Measurements from ENCODE around the gene ACOX3. TPM values are rescaled to one million over a fixed set of nuclear protein-coding genes. Genes with fewer than 3 reads are reported as not detected.

The ACOX3 gene
- polyA plus RNA-seq, 3 donors: 12.7 to 14.6 (median 13.7) TPM

GRCh38 chr4:8470451-8471024 is 30.0 kb upstream of the ACOX3 start:
- WGBS, 3 donors: 95 to 96% (median 96%) methylated on average over 14 of the region's 14 CpGs
- H3K27ac ChIP-seq (ENCODE audit: low read depth, low read length): no peak overlapping the region

GRCh38 chr4:8469550-8469949 is 29.0 kb upstream of the ACOX3 start:
- H3K27ac ChIP-seq (ENCODE audit: low read depth, low read length): no peak overlapping the region
- WGBS, 3 donors: 90 to 96% (median 95%) methylated on average over 12 to 14 of the region's 14 CpGs

GRCh38 chr4:8468746-8469535 is 28.4 kb upstream of the ACOX3 start:
- WGBS, 3 donors: 50 to 53% (median 51%) methylated on average over 21 of the region's 21 CpGs

GRCh38 chr4:8467016-8467415 is 26.5 kb upstream of the ACOX3 start:
- no peak overlapping the region for H3K27ac ChIP-seq (ENCODE audit: low read depth, low read length)
- 96 to 97% (median 97%) methylated on average over 18 of the region's 18 CpGs for WGBS, 3 donors

More at GRCh38 chr4:8468746-8469535, 28.4 kb upstream of the ACOX3 start:
- H3K27ac ChIP-seq (ENCODE audit: low read depth, low read length): no peak overlapping the region

GRCh38 chr4:8465615-8466611 is 25.4 kb upstream of the ACOX3 start:
- H3K27ac ChIP-seq (ENCODE audit: low read depth, low read length): no peak overlapping the region
- 84 to 90% (median 89%) methylated on average over 30 to 31 of the region's 31 CpGs for WGBS, 3 donors

GRCh38 chr4:8464381-8464780 is 23.9 kb upstream of the ACOX3 start:
- H3K27ac ChIP-seq (ENCODE audit: low read depth, low read length): no peak overlapping the region
- 81 to 93% (median 90%) methylated on average over 14 of the region's 14 CpGs for WGBS, 3 donors

- WGBS, 3 donors: 89 to 97% (median 96%) methylated on average over 9 of the region's 9 CpGs
- H3K27ac ChIP-seq (ENCODE audit: low read depth, low read length): no peak overlapping the region
Observed at GRCh38 chr4:8463811-8464210, 23.3 kb upstream of the ACOX3 start.

- no peak overlapping the region for H3K27ac ChIP-seq (ENCODE audit: low read depth, low read length)
- WGBS, 3 donors: 89 to 92% (median 90%) methylated on average over 6 of the region's 6 CpGs
Observed at GRCh38 chr4:8461616-8462015, 21.1 kb upstream of the ACOX3 start.

GRCh38 chr4:8461086-8461485 is 20.6 kb upstream of the ACOX3 start:
- 96% methylated on average over 6 of the region's 6 CpGs for WGBS, 3 donors
- no peak overlapping the region for H3K27ac ChIP-seq (ENCODE audit: low read depth, low read length)

GRCh38 chr4:8459867-8460445 is 19.4 kb upstream of the ACOX3 start:
- WGBS, 3 donors: 88 to 89% (median 89%) methylated on average over 8 of the region's 8 CpGs
- H3K27ac ChIP-seq (ENCODE audit: low read depth, low read length): no peak overlapping the region

- WGBS, 3 donors: 81 to 83% (median 82%) methylated on average over 9 of the region's 9 CpGs
- H3K27ac ChIP-seq (ENCODE audit: low read depth, low read length): no peak overlapping the region
Observed at GRCh38 chr4:8457646-8458252, 17.2 kb upstream of the ACOX3 start.

GRCh38 chr4:8453957-8454356 is 13.4 kb upstream of the ACOX3 start:
- 54 to 96% (median 92%) methylated on average over 3 of the region's 3 CpGs for WGBS, 3 donors
- no peak overlapping the region for H3K27ac ChIP-seq (ENCODE audit: low read depth, low read length)

- no peak overlapping the region for H3K27ac ChIP-seq (ENCODE audit: low read depth, low read length)
- 85 to 92% (median 88%) methylated on average over 11 of the region's 11 CpGs for WGBS, 3 donors
Observed at GRCh38 chr4:8451440-8452182, 11.1 kb upstream of the ACOX3 start.

- WGBS, 3 donors: 72 to 77% (median 73%) methylated on average over 3 of the region's 3 CpGs
- H3K27ac ChIP-seq (ENCODE audit: low read depth, low read length): no peak overlapping the region
Observed at GRCh38 chr4:8446122-8446521, 5.6 kb upstream of the ACOX3 start.

- 80 to 85% (median 81%) methylated on average over 6 of the region's 6 CpGs for WGBS, 3 donors
Observed at GRCh38 chr4:8443801-8444200, 3.3 kb upstream of the ACOX3 start.

GRCh38 chr4:8442596-8443358 is 2.3 kb upstream of the ACOX3 start:
- no peak overlapping the region for H3K27ac ChIP-seq (ENCODE audit: low read depth, low read length)
- WGBS, 3 donors: 66 to 83% (median 81%) methylated on average over 10 of the region's 10 CpGs

More at GRCh38 chr4:8443801-8444200, 3.3 kb upstream of the ACOX3 start:
- H3K27ac ChIP-seq (ENCODE audit: low read depth, low read length): no peak overlapping the region
